OCI-LY1 (cell line): ENCODE data around the gene RFX8.

Source experiments
- EZH2 ChIP-seq: fragments of 200-600 bp; sonication (generic), shearing (Covaris generic); IDR thresholded peaks from 2 replicates; pipeline ENCODE4 v1.8.0; 2017; ENCODE audit warnings: borderline replicate concordance, mixed run types, mild to moderate bottlenecking, antibody characterized with exemption, low read length, moderate library complexity, mixed read lengths
- TF ChIP-seq, protein P1 (sequence below): fragments of 200-600 bp; sonication (generic), shearing (Covaris generic); IDR thresholded peaks from 2 replicates; pipeline ENCODE4 v1.5.1; 2017; ENCODE audit warnings: mild to moderate bottlenecking, antibody characterized with exemption, low read length, moderate library complexity, mixed read lengths

DNA sequence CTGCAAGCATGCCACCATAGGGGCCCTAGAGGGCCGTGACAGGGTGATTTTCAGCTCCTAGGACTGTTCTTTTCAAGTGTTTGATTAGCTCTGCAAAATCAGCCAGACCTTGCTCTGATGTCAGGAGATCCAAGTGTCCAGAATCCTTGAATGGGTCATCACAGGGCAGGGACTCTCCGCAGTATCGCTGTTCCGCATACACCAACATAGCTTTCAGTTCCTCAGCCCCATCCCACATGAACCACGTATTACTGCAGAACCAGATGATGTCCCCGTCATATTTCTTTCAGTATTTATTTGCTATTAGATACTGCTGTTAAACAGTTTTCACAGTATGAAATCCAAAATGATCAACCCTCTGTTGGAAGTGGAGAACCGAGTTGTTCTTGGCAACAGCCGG, 46.6 kb upstream of the RFX8 start:
- TF ChIP-seq, protein P1, sequence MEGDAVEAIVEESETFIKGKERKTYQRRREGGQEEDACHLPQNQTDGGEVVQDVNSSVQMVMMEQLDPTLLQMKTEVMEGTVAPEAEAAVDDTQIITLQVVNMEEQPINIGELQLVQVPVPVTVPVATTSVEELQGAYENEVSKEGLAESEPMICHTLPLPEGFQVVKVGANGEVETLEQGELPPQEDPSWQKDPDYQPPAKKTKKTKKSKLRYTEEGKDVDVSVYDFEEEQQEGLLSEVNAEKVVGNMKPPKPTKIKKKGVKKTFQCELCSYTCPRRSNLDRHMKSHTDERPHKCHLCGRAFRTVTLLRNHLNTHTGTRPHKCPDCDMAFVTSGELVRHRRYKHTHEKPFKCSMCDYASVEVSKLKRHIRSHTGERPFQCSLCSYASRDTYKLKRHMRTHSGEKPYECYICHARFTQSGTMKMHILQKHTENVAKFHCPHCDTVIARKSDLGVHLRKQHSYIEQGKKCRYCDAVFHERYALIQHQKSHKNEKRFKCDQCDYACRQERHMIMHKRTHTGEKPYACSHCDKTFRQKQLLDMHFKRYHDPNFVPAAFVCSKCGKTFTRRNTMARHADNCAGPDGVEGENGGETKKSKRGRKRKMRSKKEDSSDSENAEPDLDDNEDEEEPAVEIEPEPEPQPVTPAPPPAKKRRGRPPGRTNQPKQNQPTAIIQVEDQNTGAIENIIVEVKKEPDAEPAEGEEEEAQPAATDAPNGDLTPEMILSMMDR, result no peak
- no peak for TF ChIP-seq EZH2
